Measurements from ENCODE around the gene MXD4. TPM values are rescaled to one million over a fixed set of nuclear protein-coding genes. Genes with fewer than 3 reads are reported as not detected.

Gene MXD4
- total and polyA plus RNA-seq, 2 experiments from 2014 or later, result 6.9 to 19.9 TPM

GRCh38 chr4:2305766-2306501, 44.0 kb upstream of the MXD4 start:
- no peaks in the 10 kb centered on the region for H3K27me3 ChIP-seq (ENCODE audit: insufficient read depth)
- no peak overlapping the region for H3K4me2 ChIP-seq
- no peaks in the 10 kb centered on the region for H3K4me1 ChIP-seq (ENCODE audit: insufficient read depth)
- H3F3A ChIP-seq (replicated peaks; ENCODE audit: low read depth), result no peaks in the 10 kb centered on the region
- Mint-ChIP-seq H3K9me3 (peaks cover 23% of the 10 kb centered on the region), H3K27me3 (ENCODE audit: insufficient read depth, low read depth, poor library complexity) (peaks cover 4% of the 10 kb centered on the region), H3K4me1 (peaks cover 2% of the 10 kb centered on the region; the same call in 1 of the 3 replicates), H3K27ac (no peak overlapping the region), H3K4me3 (no peak overlapping the region), H3K36me3 (ENCODE audit: low read depth) (peaks cover 6% of the 10 kb centered on the region; the same call in 2 of the 3 replicates)
- H3K79me2 ChIP-seq (replicated peaks; ENCODE audit: insufficient read depth), result no peaks in the 10 kb centered on the region
- H3K27ac ChIP-seq (ENCODE audit: low read depth), result no peak overlapping the region
- no peaks in the 10 kb centered on the region for H4K20me1 ChIP-seq (replicated peaks; ENCODE audit: insufficient read depth)
- no peaks in the 10 kb centered on the region for H3K9me2 ChIP-seq (ENCODE audit: insufficient read depth)
- no peak for ATAC-seq
- DNase-seq (ENCODE audit: low spot score), result no peak
- TF ChIP-seq JUNB (IDR thresholded peaks at IDR 0.05; ENCODE audit: unreplicated experiment) (no peak), ZNF114 (CRISPR knock-in tag; IDR thresholded peaks at IDR 0.05) (no peak), ETS1 (IDR thresholded peaks at IDR 0.05) (no peak), REST (IDR thresholded peaks at IDR 0.05; ENCODE audit: unreplicated experiment) (no peak), NANOG (IDR thresholded peaks at IDR 0.05; ENCODE audit: borderline replicate concordance) (no peak), EZH2 (IDR thresholded peaks at IDR 0.05; ENCODE audit: low read depth, unreplicated experiment) (no peak)
- no peak overlapping the region for H3K4me3 ChIP-seq
- no peak overlapping the region for H2AFZ ChIP-seq
- H3K36me3 ChIP-seq (ENCODE audit: insufficient read depth), result no peaks in the 10 kb centered on the region

GRCh38 chr4:2304877-2305561, 43.1 kb upstream of the MXD4 start:
- ATAC-seq, result no peak; the same call in 2 of the 3 replicates
- Mint-ChIP-seq H3K4me3 (no peak overlapping the region), H3K9me3 (peaks cover 20% of the 10 kb centered on the region; the same call in 2 of the 3 replicates)
- TF ChIP-seq ZNF331 (CRISPR knock-in tag; IDR thresholded peaks at IDR 0.05; ENCODE audit: low read depth), result no peak
- no peak for TF ChIP-seq EZH2 (IDR thresholded peaks at IDR 0.05; ENCODE audit: low read depth, unreplicated experiment)
- no peak for TF ChIP-seq REST (IDR thresholded peaks at IDR 0.05; ENCODE audit: unreplicated experiment)
- no peak for TF ChIP-seq STAT1 (IDR thresholded peaks at IDR 0.05; ENCODE audit: unreplicated experiment)
- no peak for TF ChIP-seq POLR2AphosphoS5 (IDR thresholded peaks at IDR 0.05; ENCODE audit: low read depth)
- no peak for TF ChIP-seq ZNF114 (CRISPR knock-in tag; IDR thresholded peaks at IDR 0.05)
- no peak for TF ChIP-seq JUNB (IDR thresholded peaks at IDR 0.05; ENCODE audit: unreplicated experiment)
- TF ChIP-seq CREB1 (CRISPR knock-in tag; IDR thresholded peaks at IDR 0.05; ENCODE audit: low read depth), result no peak

More at GRCh38 chr4:2304877-2305561, 43.1 kb upstream of the MXD4 start:
- no peak overlapping the region for H3K4me2 ChIP-seq
- DNase-seq (ENCODE audit: low spot score), result no peak
- no peaks in the 10 kb centered on the region for H3K79me2 ChIP-seq (replicated peaks; ENCODE audit: insufficient read depth)
- H3K4me3 ChIP-seq, result no peak overlapping the region
- Mint-ChIP-seq H3K27me3 (ENCODE audit: insufficient read depth, low read depth, poor library complexity) (peaks cover 4% of the 10 kb centered on the region), H3K27ac (no peak overlapping the region), H3K4me1 (peaks cover 2% of the 10 kb centered on the region; the same call in 1 of the 3 replicates), H3K36me3 (ENCODE audit: low read depth) (peaks cover 6% of the 10 kb centered on the region; the same call in 2 of the 3 replicates)
- no peak overlapping the region for H3K27ac ChIP-seq (ENCODE audit: low read depth)
- no peaks in the 10 kb centered on the region for H3K4me1 ChIP-seq (ENCODE audit: insufficient read depth)
- no peaks in the 10 kb centered on the region for H4K20me1 ChIP-seq (replicated peaks; ENCODE audit: insufficient read depth)
- no peak overlapping the region for H2AFZ ChIP-seq
- no peaks in the 10 kb centered on the region for H3K36me3 ChIP-seq (ENCODE audit: insufficient read depth)
- no peaks in the 10 kb centered on the region for H3K9me2 ChIP-seq (ENCODE audit: insufficient read depth)
- no peaks in the 10 kb centered on the region for H3K27me3 ChIP-seq (ENCODE audit: insufficient read depth)
- H3F3A ChIP-seq (replicated peaks; ENCODE audit: low read depth), result no peaks in the 10 kb centered on the region
